NCI-H1105 (cell line): ENCODE results near the gene DPEP2NB.
"Not testable (repeated sequence)": the region's sequence is repeated elsewhere in the genome, so short reads cannot be mapped to it uniquely, and the experiment has no call there.

Source experiments
- DNase-seq: peaks from one replicate; lab custom pipeline; 2025; lab: John Stamatoyannopoulos, UW

DPEP2NB gene

GRCh38 chr16:68009872-68010271 lies 5.8 kb downstream of the DPEP2NB start:
- not testable (repeated sequence) for DNase-seq

GRCh38 chr16:68009157-68009735 lies 6.5 kb downstream of the DPEP2NB start:
- DNase-seq, result no peak

DNA sequence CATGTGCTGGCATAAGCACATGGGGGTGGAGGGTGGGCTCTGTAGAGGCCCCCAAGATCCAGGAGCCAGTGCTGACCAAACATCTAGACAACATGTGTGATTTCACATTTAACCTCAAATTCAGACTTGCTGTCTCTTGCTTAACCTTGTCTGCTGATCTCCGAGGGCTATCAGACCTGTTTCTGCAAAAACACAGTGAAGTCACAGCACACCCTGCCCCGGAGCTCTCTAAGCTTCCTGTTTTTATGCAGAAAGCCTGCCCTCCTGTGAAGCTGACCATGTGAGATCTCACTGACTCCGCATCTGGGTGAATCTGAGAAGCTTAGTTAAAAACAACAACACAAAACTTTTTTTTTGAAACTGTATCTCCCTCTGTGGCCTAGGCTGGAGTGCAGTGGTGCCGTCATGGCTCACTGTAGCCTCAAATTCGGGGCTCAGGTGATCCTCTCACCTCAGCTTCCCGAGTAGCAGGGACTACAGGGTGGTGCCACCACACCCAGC lies 9.9 kb downstream of the DPEP2NB start:
- DNase-seq, result no peak

DNA sequence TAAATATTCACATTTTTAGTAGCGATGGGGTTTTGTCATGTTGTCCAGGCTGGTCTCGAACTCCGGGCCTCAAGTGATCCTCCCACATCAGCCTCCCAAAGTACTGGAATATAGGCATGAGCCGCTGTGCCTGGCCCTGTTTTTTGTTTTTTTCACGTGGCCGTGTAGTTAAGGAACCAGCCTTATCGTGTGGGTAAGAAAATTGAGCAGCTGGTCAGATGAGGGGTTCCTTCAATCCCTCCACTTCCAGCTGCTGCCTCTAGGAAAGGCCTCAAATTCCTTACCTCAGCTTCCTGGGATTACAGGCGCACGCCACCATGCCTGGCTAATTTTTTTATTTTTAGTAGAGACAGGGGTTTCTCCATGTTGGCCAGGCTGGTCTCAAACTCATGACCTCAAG lies 10.5 kb downstream of the DPEP2NB start:
- no peak for DNase-seq

- no peak for DNase-seq
Measured at GRCh38 chr16:68003031-68003430, 12.7 kb downstream of the DPEP2NB start.

- no peak for DNase-seq
Measured at GRCh38 chr16:68000450-68000849, 15.3 kb downstream of the DPEP2NB start.

GRCh38 chr16:67999985-68000384 lies 15.7 kb downstream of the DPEP2NB start:
- no peak for DNase-seq

DNA sequence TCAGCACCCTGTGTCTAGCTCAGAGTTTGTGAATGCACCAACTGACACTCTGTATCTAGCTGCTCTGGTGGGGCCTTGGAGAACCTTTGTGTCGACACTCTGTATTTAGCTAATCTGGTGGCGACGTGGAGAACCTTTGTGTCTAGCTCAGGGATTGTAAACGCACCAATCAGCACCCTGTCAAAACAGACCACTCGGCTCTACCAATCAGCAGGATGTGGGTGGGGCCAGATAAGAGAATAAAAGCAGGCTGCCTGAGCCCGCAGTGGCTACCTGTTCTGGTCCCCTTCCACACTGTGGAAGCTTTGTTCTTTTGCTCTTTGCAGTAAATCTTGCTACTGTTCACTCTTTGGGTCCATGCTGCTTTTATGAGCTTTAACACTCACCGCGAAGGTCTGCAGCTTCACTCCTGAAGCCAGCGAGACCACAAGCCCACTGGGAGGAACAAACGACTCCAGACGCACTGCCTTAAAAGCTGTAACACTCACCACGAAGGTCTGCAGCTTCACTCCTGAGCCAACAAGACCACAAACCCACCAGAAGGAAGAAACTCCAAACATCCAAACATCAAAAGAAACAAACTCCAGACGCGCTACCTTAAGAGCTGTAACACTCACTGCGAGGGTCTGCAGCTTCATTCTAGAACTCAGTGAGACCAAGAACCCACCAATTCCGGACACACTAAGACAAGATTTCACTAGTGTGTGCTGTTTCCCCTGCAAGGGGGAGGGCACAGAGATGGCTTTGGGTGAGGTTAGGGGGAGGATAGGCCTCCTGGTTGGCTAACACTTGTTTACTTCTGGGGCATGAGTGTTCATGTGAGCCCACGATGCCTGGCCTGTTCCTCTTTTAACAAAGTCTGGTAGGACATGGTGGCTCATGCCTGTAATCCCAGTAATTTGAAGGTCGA lies 16.7 kb downstream of the DPEP2NB start, which contains the start of gene DPEP2:
TSS of gene DPEP2 (minus strand) at position 706 of the 910 bp plus-strand sequence. CDS start 6,272 bp downstream, outside the sequence.
- DNase-seq, result not testable (repeated sequence)

- not testable (repeated sequence) for DNase-seq
Measured at GRCh38 chr16:67998231-67998778, 17.4 kb downstream of the DPEP2NB start.

GRCh38 chr16:67996666-67997065 lies 19.0 kb downstream of the DPEP2NB start:
- DNase-seq, result no peak

- no peak for DNase-seq
Measured at GRCh38 chr16:67995423-67995822, 20.3 kb downstream of the DPEP2NB start.

DNA sequence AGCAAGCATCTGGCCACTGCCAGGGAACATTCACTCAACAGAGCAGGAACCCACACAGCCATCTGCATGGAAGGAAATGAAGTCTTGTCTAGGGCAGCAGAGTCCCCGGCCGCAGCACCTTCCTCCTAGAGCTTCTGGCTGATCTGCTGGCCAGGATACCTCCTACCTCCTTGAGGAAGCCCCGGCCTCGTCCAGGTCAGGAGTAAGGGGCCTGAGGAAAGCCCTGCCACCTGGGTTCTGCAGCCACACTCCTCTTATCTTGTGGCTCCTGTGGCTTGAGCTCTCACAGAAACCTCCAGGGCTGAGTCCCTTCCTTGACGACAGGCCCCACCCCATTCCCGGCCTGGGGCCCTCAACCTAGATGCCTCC lies 21.7 kb downstream of the DPEP2NB start:
- not testable (repeated sequence) for DNase-seq

- DNase-seq, result peak; percentile 40
Measured at GRCh38 chr16:67993207-67994039, 22.3 kb downstream of the DPEP2NB start.

GRCh38 chr16:67992661-67993206 lies 23.0 kb downstream of the DPEP2NB start:
- no peak for DNase-seq

- no peak for DNase-seq
Measured at GRCh38 chr16:67990018-67990386, 25.7 kb downstream of the DPEP2NB start.

- no peak for DNase-seq
Measured at GRCh38 chr16:67989322-67990017, 26.2 kb downstream of the DPEP2NB start.

DNA sequence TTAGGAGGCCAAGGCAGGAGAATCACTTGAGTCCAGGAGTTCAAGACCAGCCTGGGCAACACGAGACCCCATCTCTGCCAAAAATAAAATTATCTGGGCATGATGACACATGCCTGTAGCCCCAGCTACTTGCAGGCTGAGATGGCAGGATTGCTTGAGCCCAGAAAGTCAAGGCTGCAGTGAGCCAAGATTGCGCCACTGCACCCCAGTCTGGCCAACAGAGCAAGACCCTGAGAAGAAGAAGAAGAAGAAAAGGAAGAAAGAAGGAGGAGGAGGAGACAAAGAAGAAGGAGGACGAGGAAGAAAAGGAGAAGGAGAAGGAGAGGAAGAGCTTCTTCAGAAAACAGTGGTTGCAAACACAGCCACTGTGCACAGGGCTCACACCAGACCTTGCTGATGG lies 27.0 kb downstream of the DPEP2NB start:
- DNase-seq, result no peak

GRCh38 chr16:67987460-67988160 lies 28.1 kb downstream of the DPEP2NB start:
- no peak for DNase-seq

- no peak for DNase-seq
Measured at GRCh38 chr16:67986949-67987348, 28.8 kb downstream of the DPEP2NB start.

DNA sequence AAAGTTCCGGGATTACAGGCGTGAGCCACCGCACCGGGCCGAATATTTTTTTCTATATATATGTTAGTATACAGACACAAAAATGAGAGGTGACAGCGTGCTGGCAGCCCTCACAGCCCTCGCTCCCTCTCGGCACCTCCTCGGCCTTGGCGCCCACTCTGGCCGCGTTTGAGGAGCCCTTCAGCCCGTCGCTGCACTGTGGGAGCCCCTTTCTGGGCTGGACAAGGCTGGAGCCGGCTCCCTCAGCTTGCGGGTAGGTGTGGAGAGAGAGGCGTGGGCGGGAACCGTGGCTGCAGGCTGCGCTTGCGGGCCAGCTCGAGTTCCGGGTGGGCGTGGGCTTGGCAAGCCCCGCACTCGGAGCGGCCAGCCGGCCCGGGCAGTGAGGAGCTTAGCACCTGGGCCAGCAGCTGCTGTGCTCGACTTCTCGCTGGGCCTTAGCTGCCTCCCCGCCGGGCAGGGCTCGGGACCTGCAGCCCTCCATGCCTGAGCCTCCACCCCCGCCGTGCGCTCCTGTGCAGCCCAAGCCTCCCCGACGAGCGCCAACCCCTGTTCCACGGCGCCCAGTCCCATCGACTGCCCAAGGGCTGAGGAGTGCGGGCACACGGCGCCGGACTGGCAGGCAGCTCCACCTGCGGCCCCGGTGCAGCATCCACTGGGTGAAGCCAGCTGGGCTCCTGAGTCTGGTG lies 33.6 kb downstream of the DPEP2NB start:
- DNase-seq, result no peak
